HFF-Myc (cell line): Measurements from ENCODE around the gene BIRC5.

Source experiments
- DNase-seq: peaks from one replicate; pipeline ENCODE4 v3.0.0-alpha.2; 2011; ENCODE audit warnings: low read depth; ENCODE audit errors: extremely low read depth
- H3K4me3 ChIP-seq: replicated peaks from 2 replicates; pipeline ENCODE4 v1.5.1; 2011; ENCODE audit warnings: low read depth, mild to moderate bottlenecking, control low read depth, low read length
- CTCF ChIP-seq: IDR thresholded peaks from 2 replicates; pipeline ENCODE4 v1.5.1; 2012; ENCODE audit warnings: mild to moderate bottlenecking, low read depth, low read length, control low read depth; ENCODE audit errors: missing control alignments

BIRC5 gene

GRCh38 chr17:78184351-78184750 lies 29.7 kb upstream of the BIRC5 start:
- no peak overlapping the region for H3K4me3 ChIP-seq
- DNase-seq, result no peak
- TF ChIP-seq CTCF, result no peak

DNA sequence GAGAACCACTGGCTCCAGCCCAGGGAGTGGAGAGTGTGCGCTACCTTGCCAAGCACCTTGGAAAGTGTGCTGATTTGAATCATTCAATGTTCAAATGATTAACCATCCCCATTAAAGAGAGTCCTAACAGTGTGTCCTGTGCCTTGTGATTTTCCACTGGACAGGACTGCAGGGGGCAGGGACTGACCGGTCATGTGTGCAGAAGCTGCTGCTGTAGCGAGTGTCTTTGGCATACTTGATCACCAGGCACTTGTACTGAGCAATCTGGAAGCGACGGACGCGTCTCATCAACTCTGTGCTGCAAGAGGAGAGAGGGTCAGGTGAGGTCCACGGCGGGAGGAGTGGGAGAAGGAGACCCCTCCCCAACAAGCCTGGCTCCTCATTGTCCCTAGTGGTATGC lies 29.2 kb upstream of the BIRC5 start:
- H3K4me3 ChIP-seq, result peak overlapping the region; percentile 7; the same call in 1 of the 2 replicates
- TF ChIP-seq CTCF, result no peak
- DNase-seq, result no peak

GRCh38 chr17:78185981-78186691 lies 27.9 kb upstream of the BIRC5 start:
- H3K4me3 ChIP-seq, result peak overlapping the region; percentile 70
- TF ChIP-seq CTCF, result no peak
- no peak for DNase-seq

DNA sequence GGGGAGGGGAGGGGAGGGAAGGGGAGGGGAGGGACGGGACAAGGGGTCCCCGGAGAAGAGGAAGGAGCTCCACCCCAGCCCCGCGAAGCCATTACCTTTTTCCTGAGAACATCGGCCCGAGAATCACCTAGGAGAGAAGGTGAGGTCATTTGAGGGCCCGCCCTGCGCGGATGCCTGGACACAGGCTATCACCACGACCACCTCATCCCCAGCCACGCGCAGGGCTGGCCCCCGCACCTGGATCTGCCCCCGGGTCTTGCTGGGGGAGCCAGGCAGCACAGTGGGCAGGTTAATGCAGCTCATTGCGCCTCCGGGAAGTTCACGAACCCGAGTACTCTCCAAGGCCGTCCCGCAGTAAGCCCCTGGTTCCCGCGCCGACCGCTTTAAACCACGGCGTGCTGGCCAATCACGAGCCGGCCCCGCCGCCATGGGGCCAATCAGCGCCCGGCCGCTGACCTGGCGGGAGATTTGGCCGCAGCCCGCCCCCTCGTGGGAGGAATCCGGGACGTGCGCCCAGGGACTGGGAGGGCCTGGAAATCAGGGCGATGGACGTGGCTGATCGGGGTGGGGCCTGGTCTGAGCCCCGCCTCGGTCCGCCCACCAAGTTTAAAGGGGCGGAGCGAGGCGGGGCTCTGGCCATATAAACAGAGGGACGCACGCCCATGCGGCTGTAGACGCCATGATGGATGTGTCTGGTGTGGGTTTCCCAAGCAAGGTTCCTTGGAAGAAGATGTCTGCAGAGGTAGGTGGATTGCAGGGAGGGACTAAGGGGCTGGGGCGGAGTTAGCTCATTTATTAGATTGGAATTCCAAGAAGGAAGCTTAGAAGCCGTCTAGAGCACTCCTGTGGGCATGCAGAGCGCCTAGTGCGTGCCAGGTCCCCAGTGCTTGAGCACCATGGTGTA lies 27.1 kb upstream of the BIRC5 start, which contains the start of the genes AFMID and TK1:
Gene AFMID, plus strand, starts transcription at position 671 of the 904 bp plus-strand sequence. Its CDS starts 9 bp downstream, at position 680.
Gene TK1, minus strand, starts transcription at position 361 of the 904 bp plus-strand sequence. Its CDS starts 58 bp downstream, at position 303.
- peak within 1 kb of the TSS; percentile 70 for H3K4me3 ChIP-seq
- peak; percentile 76 for TF ChIP-seq CTCF
- DNase-seq, result peak; percentile 85

GRCh38 chr17:78196716-78197115 lies 17.3 kb upstream of the BIRC5 start:
- TF ChIP-seq CTCF, result no peak
- no peak for DNase-seq
- no peak overlapping the region for H3K4me3 ChIP-seq

- TF ChIP-seq CTCF, result no peak
- H3K4me3 ChIP-seq, result no peak overlapping the region
- DNase-seq, result no peak
Measured at GRCh38 chr17:78197147-78197832, 16.8 kb upstream of the BIRC5 start.
